Endothelial cell of umbilical vein (primary cell): ENCODE data around the gene KCNF1. TPM values are rescaled to one million over a fixed set of nuclear protein-coding genes. Genes with fewer than 3 reads are reported as not detected.

Source experiments
- BruUV-seq: library from RNA; stranded (reverse); fragments of 400-500 nt; replicated peaks from 2 replicates; lab custom pipeline; 2021; lab: Mats Ljungman, UMichigan
- CTCF ChIA-PET: fragments of 300-600, 350-600 bp; sonication (Branson Sonifier 250); formaldehyde crosslinking; loops from one replicate; lab custom pipeline; 2021; ENCODE audit warnings: antibody characterized with exemption, inconsistent platforms; lab: Charles Lee
- POLR2A ChIA-PET: fragments of 300-600, 350-600 bp; sonication (Branson Sonifier 250); formaldehyde crosslinking; loops from one replicate; lab custom pipeline; 2021; ENCODE audit warnings: antibody characterized with exemption, inconsistent platforms; lab: Charles Lee
- DNase-seq: peaks from one replicate; pipeline ENCODE4 v3.0.0-alpha.2; 2011; ENCODE audit warnings: low read depth, low spot score
- FAIRE-seq: peaks from 2 replicates; lab custom pipeline; 2011; peaks lifted over from hg19 to GRCh38; lab: Jason Lieb, UNC
- H2AFZ ChIP-seq: 2 replicates; pipeline ENCODE4 v1.6.0; 2012; ENCODE audit warnings: low read depth, low read length, control low read depth, inconsistent platforms
- H3K27ac ChIP-seq: 2 replicates; pipeline ENCODE4 v1.5.1; 2011; ENCODE audit warnings: low read depth, mild to moderate bottlenecking, control low read depth, low read length, moderate library complexity; ENCODE audit not compliant: insufficient read depth
- H3K27me3 ChIP-seq, 2 experiments: 2 replicates each; pipeline versions ENCODE4 v1.6.0 to v1.6.1; 2011; ENCODE audit warnings: low read length in 2 of 2, mixed read lengths in 1 of 2; ENCODE audit not compliant: control insufficient read depth in 2 of 2, insufficient read depth in 2 of 2
- H3K36me3 ChIP-seq, 2 experiments: 2 replicates in 1 of 2; 3 replicates in 1 of 2; pipeline ENCODE4 v1.5.1; 2011; ENCODE audit warnings: low read length in 2 of 2, mild to moderate bottlenecking in 1 of 2, moderate library complexity in 1 of 2; ENCODE audit not compliant: control insufficient read depth in 2 of 2, insufficient read depth in 2 of 2; ENCODE audit errors: extremely low read depth in 1 of 2
- H3K4me1 ChIP-seq: 3 replicates; pipeline ENCODE4 v1.5.1; 2011; ENCODE audit warnings: mild to moderate bottlenecking, low read length; ENCODE audit not compliant: control insufficient read depth, insufficient read depth; ENCODE audit errors: extremely low read depth
- H3K4me2 ChIP-seq: 2 replicates; pipeline ENCODE4 v1.6.1; 2011; ENCODE audit warnings: low read length, control low read depth, mixed read lengths; ENCODE audit not compliant: insufficient read depth
- H3K4me3 ChIP-seq, 3 experiments: fragments of 200-600 bp in 1 of 3; sonication (generic), shearing (Covaris generic) in 1 of 3; replicated peaks in 1 of 3; 2 replicates each; pipeline ENCODE4 v1.5.1; 2011 to 2016; ENCODE audit warnings: control low read depth in 3 of 3, low read length in 3 of 3, mild to moderate bottlenecking in 2 of 3, inconsistent platforms in 1 of 3, low read depth in 1 of 3, moderate library complexity in 1 of 3; ENCODE audit not compliant: insufficient read depth in 1 of 3
- H3K79me2 ChIP-seq: 2 replicates; pipeline ENCODE4 v1.6.0; 2012; ENCODE audit warnings: low read length, inconsistent platforms; ENCODE audit not compliant: control insufficient read depth, insufficient read depth
- H3K9ac ChIP-seq: replicated peaks from 2 replicates; pipeline ENCODE3; 2011; ENCODE audit warnings: low read length, control low read depth; ENCODE audit not compliant: insufficient read depth; ENCODE audit errors: extremely low read depth
- H3K9me1 ChIP-seq: replicated peaks from 3 replicates; pipeline ENCODE4 v1.6.0; 2011; ENCODE audit warnings: mild to moderate bottlenecking, low read length; ENCODE audit not compliant: control insufficient read depth, insufficient read depth; ENCODE audit errors: extremely low read depth
- H3K9me3 ChIP-seq: replicated peaks from 2 replicates; pipeline ENCODE4 v1.5.1; 2012; ENCODE audit warnings: low read length, inconsistent platforms; ENCODE audit not compliant: control insufficient read depth, insufficient read depth
- H4K20me1 ChIP-seq: replicated peaks from 2 replicates; pipeline ENCODE3; 2011; ENCODE audit warnings: mild to moderate bottlenecking, low read length; ENCODE audit not compliant: control insufficient read depth, insufficient read depth; ENCODE audit errors: extremely low read depth
- EZH2 ChIP-seq: IDR thresholded peaks from 2 replicates; pipeline ENCODE4 v1.6.1; 2012; ENCODE audit warnings: borderline replicate concordance, low read depth, mild to moderate bottlenecking, moderate library complexity, low read length, inconsistent platforms; ENCODE audit not compliant: severe bottlenecking
- FOS ChIP-seq: IDR thresholded peaks from 2 replicates; pipeline ENCODE4 v1.6.1; 2011; ENCODE audit warnings: mild to moderate bottlenecking, low read length, moderate library complexity, borderline replicate concordance; ENCODE audit not compliant: insufficient read depth
- GATA2 ChIP-seq: IDR thresholded peaks from 2 replicates; pipeline ENCODE4 v1.7.0; 2011; ENCODE audit warnings: low read depth, mild to moderate bottlenecking, moderate library complexity, mixed read lengths, low read length; ENCODE audit not compliant: insufficient read length, insufficient read depth
- MYC ChIP-seq: IDR thresholded peaks from one replicate; pipeline ENCODE4 v1.6.1; 2011; ENCODE audit warnings: mild to moderate bottlenecking, low read depth, low read length
- POLR2A ChIP-seq: IDR thresholded peaks from 2 replicates; pipeline ENCODE4 v1.6.1; 2012; ENCODE audit warnings: low read depth, mild to moderate bottlenecking, control low read depth, low read length
- dilution Hi-C: fragments of 300-500 bp; cut with MboI; formaldehyde crosslinking; loops from one replicate; pipeline ENCODE4 v1.15.0; 2019; ENCODE audit warnings: low sequenced_read_pairs; ENCODE audit not compliant: extremely low pct_ligation_motif_present
- intact Hi-C: fragments of 100-400 bp; cut with micrococcal nuclease; formaldehyde crosslinking; loops from one replicate; pipeline ENCODE4 v1.10.0; 2022
- polyA plus RNA-seq, 4 experiments: library from polyadenylated mRNA; depleted of rRNA in 3 of 4; stranded (reverse) in 3 of 4; unstranded in 1 of 4; fragments of >200 nt; gene quantifications; 2 replicates each; pipeline versions ENCODE4 v1.2.1 to v1.2.3, GENCODE V29; 2011 to 2012; ENCODE audit warnings: missing spikeins in 1 of 4
- total RNA-seq: library from RNA; stranded (reverse); gene quantifications from 2 replicates; pipeline ENCODE4 v1.2.3, GENCODE V29; 2021
- TF ChIP-seq, protein P1 (sequence below), 2 donors: IDR thresholded peaks; 1 replicate in 1 of 2; 2 replicates in 1 of 2; pipeline ENCODE4 v1.5.1; 2011; ENCODE audit warnings: low read length in 2 of 2, mild to moderate bottlenecking in 2 of 2, moderate library complexity in 2 of 2, control low read depth in 1 of 2, inconsistent platforms in 1 of 2, low read depth in 1 of 2; ENCODE audit not compliant: insufficient read depth in 1 of 2; ENCODE audit errors: extremely low read depth in 1 of 2

Gene KCNF1
- total and polyA plus RNA-seq, 2 donors (not counting 3 experiments of a cell fraction or from before 2014, with no cell fraction given): 0.23 to 0.42 TPM

DNA sequence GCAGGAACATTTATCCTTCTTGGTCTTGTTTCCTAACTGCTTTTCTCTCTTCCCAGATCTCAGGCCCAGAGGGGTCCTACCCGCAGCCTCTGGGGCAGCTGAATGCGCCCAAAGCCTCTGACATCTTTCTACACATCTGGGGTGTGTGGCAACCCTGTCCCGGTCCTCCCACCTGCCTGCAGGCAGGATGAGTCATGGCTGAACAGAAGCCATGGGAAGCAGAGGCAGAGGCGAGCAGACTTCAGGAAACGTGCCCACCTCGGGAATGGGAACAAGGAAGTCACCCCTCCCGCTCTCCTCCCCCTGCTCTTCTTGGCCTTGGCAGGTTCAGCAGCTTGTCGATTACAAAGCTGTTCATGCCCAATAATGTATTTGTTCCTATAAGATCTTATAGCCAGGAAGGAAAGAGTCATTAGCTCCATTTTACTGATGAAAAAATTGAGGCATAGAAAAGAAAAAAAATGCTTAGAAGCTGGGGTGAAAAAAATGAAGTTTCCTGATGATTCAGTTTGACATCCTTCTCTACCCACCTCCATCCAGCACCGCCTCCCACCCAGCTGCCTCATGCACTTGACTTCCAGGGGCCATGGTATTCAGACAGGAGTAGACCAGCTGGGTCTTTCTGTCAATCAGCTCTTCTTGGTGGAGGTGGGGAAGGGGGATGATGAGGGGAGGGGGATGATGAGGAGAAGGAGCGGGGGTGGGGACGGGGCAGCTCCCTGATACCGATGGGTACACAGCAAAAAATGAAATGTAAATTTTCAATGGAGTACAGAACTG lies 10.4 kb upstream of the KCNF1 start:
- no peaks in the 10 kb centered on the region for H3K27me3 ChIP-seq
- dilution Hi-C loops (no loop called here), intact Hi-C loops (loop anchor here (2.0 kb wide), 1 partner anchor 69 kb away; no protein-coding TSS in a partner anchor)
- no peaks in the 10 kb centered on the region for H3K9me3 ChIP-seq
- peaks cover 6% of the 10 kb centered on the region for H3K4me1 ChIP-seq
- no peaks in the 10 kb centered on the region for H3K36me3 ChIP-seq
- H3K9me1 ChIP-seq: no peaks in the 10 kb centered on the region
- no peak overlapping the region for H3K4me3 ChIP-seq
- ChIA-PET CTCF (interaction anchor here (0.7 to 2.1 kb wide), 5 partner anchors 9 to 682 kb away, joined by 3 to 12 read pairs (median 3); partner anchors contain the start of gene KCNF1), POLR2A (no interaction called here)
- FAIRE-seq (peak; percentile 65), DNase-seq (peak; percentile 30)
- no peak overlapping the region for H3K9ac ChIP-seq
- no peak overlapping the region for H3K27ac ChIP-seq
- H3K79me2 ChIP-seq: no peaks in the 10 kb centered on the region
- no TSS peak for BruUV-seq
- H4K20me1 ChIP-seq: no peaks in the 10 kb centered on the region
- no peak overlapping the region for H3K4me2 ChIP-seq
- peak overlapping the region; percentile 59 for H2AFZ ChIP-seq
- TF ChIP-seq EZH2 (no peak), POLR2A (no peak), MYC (no peak), FOS (peak; percentile 53), GATA2 (no peak)
- TF ChIP-seq, protein P1, sequence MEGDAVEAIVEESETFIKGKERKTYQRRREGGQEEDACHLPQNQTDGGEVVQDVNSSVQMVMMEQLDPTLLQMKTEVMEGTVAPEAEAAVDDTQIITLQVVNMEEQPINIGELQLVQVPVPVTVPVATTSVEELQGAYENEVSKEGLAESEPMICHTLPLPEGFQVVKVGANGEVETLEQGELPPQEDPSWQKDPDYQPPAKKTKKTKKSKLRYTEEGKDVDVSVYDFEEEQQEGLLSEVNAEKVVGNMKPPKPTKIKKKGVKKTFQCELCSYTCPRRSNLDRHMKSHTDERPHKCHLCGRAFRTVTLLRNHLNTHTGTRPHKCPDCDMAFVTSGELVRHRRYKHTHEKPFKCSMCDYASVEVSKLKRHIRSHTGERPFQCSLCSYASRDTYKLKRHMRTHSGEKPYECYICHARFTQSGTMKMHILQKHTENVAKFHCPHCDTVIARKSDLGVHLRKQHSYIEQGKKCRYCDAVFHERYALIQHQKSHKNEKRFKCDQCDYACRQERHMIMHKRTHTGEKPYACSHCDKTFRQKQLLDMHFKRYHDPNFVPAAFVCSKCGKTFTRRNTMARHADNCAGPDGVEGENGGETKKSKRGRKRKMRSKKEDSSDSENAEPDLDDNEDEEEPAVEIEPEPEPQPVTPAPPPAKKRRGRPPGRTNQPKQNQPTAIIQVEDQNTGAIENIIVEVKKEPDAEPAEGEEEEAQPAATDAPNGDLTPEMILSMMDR (IDR thresholded peaks at IDR 0.05; ENCODE audit: extremely low read depth in 1 of 2, insufficient read depth in 1 of 2, low read depth in 1 of 2, low read length in 2 of 2): no peak
